Tibial artery (tissue), 4 donors: ENCODE data around the gene AP1G1.
"Not testable (repeated sequence)": the region's sequence is repeated elsewhere in the genome, so short reads cannot be mapped to it uniquely, and the experiment has no call there.

Experiments
- DNase-seq, 2 donors: peaks; one replicate each; pipeline ENCODE4 v3.0.0-alpha.2; 2019
- H3K27ac ChIP-seq, 2 donors: fragments of 200-600 bp; sonication (generic) in 1 of 2; 1 replicate in 1 of 2; 2 replicates in 1 of 2; pipeline ENCODE4 v1.5.1; 2018 to 2019; ENCODE audit warnings: mild to moderate bottlenecking in 1 of 2
- H3K27me3 ChIP-seq, 2 donors: fragments of 200-600 bp; sonication (generic) in 1 of 2; one replicate each; pipeline versions ENCODE4 v1.5.1 to v1.6.0; 2016 to 2019
- H3K36me3 ChIP-seq, 3 donors: fragments of 200-600 bp; sonication (generic) in 2 of 3; one replicate each; pipeline ENCODE4 v1.5.1; 2016 to 2019; ENCODE audit warnings: mild to moderate bottlenecking in 2 of 3
- H3K4me1 ChIP-seq, 4 donors: fragments of 200-600 bp; sonication (generic) in 2 of 4; 1 replicate in 3 of 4; 2 replicates in 1 of 4; pipeline ENCODE4 v1.5.1; 2016 to 2019
- H3K4me3 ChIP-seq, 2 donors: fragments of 200-600 bp; sonication (generic) in 1 of 2; 1 replicate in 1 of 2; 2 replicates in 1 of 2; pipeline ENCODE4 v1.5.1; 2018 to 2019; ENCODE audit warnings: mild to moderate bottlenecking in 2 of 2
- H3K9me3 ChIP-seq, 3 donors: fragments of 200-600 bp; sonication (generic) in 1 of 3; one replicate each; pipeline ENCODE4 v1.5.1; 2016 to 2019
- CTCF ChIP-seq, 2 experiments: fragments of 200-600 bp in 1 of 2; fragments of 450-650 bp in 1 of 2; IDR thresholded peaks; one replicate each; pipeline ENCODE4 v1.5.1; 2017 to 2019; ENCODE audit warnings: antibody characterized with exemption in 2 of 2, mild to moderate bottlenecking in 1 of 2, moderate library complexity in 1 of 2
- intact Hi-C: fragments of 100-400 bp; cut with DNase I; formaldehyde crosslinking; loops from one replicate; pipeline ENCODE4 v1.15.0; 2023; ENCODE audit warnings: low total_unique reads

Gene AP1G1

GRCh38 chr16:71830359-71830758 lies 21.7 kb upstream of the AP1G1 start:
- Histone ChIP-seq H3K27me3 (no peaks in the 10 kb centered on the region), H3K27ac (no peak overlapping the region), H3K4me1 (no peaks in the 10 kb centered on the region), H3K9me3 (no peaks in the 10 kb centered on the region), H3K36me3 (no peaks in the 10 kb centered on the region), H3K4me3 (no peak overlapping the region)
- intact Hi-C loops = no loop called here
- DNase-seq = no peak
- no peak for TF ChIP-seq CTCF (IDR thresholded peaks at IDR 0.05)

GRCh38 chr16:71826533-71827017 lies 17.9 kb upstream of the AP1G1 start:
- TF ChIP-seq CTCF (IDR thresholded peaks at IDR 0.05) = no peak
- no peaks in the 10 kb centered on the region for H3K9me3 ChIP-seq
- no peaks in the 10 kb centered on the region for H3K4me1 ChIP-seq
- H3K36me3 ChIP-seq = no peaks in the 10 kb centered on the region
- no peak for DNase-seq
- H3K27me3 ChIP-seq = no peaks in the 10 kb centered on the region
- no peak overlapping the region for H3K27ac ChIP-seq
- no peak overlapping the region for H3K4me3 ChIP-seq
- intact Hi-C loops = no loop called here

- H3K9me3 ChIP-seq, DNase-seq, H3K36me3 ChIP-seq, H3K27me3 ChIP-seq: not testable (repeated sequence)
- H3K4me3 ChIP-seq = peak overlapping the region; percentile 6 to 35
- peak overlapping the region; percentile 82 to 89 for H3K27ac ChIP-seq
- peaks cover 5 to 23% (median 20%) of the 10 kb centered on the region in 4 donors for H3K4me1 ChIP-seq
- intact Hi-C loops = loop anchor here (10.0 kb wide), 1 partner anchor 92 kb away; the partner anchor contains the start of gene PHLPP2
Measured at GRCh38 chr16:71817155-71817500, 8.5 kb upstream of the AP1G1 start.

GRCh38 chr16:71811261-71811803 lies 2.7 kb upstream of the AP1G1 start:
- intact Hi-C loops = loop anchor here (5.0 to 10.0 kb wide), 2 partner anchors 36 to 87 kb away; partner anchors contain the start of genes ATXN1L and PHLPP2
- H3K4me1 ChIP-seq = peaks cover 5 to 21% (median 15%) of the 10 kb centered on the region in 4 donors
- H3K9me3 ChIP-seq = no peaks in the 10 kb centered on the region
- DNase-seq = no peak
- no peak overlapping the region for H3K27ac ChIP-seq
- no peak overlapping the region for H3K4me3 ChIP-seq
- no peak for TF ChIP-seq CTCF (IDR thresholded peaks at IDR 0.05)
- peaks cover 0 to under 1% (median 0%) of the 10 kb centered on the region in 3 donors for H3K36me3 ChIP-seq
- no peaks in the 10 kb centered on the region for H3K27me3 ChIP-seq

- peaks cover 5 to 28% (median 14%) of the 10 kb centered on the region in 4 donors for H3K4me1 ChIP-seq
- peak overlapping the region in 1 of 2 donors; percentile 94 for H3K27ac ChIP-seq
- not testable (repeated sequence) for H3K9me3 ChIP-seq, H3K4me3 ChIP-seq, DNase-seq, H3K27me3 ChIP-seq, H3K36me3 ChIP-seq
- intact Hi-C loops = loop anchor here (5.0 to 10.0 kb wide), 2 partner anchors 37 to 85 kb away; partner anchors contain the start of genes ATXN1L and PHLPP2
Measured at GRCh38 chr16:71810155-71810530, 1.5 kb upstream of the AP1G1 start.

GRCh38 chr16:71807905-71808592 lies 585 bp downstream of the AP1G1 start:
- intact Hi-C loops = loop anchor here (5.0 kb wide), 2 partner anchors 74 to 89 kb away; partner anchors contain the start of genes IST1 and ZNF821
- no peaks in the 10 kb centered on the region for H3K27me3 ChIP-seq
- H3K27ac ChIP-seq = peak overlapping the region; percentile 94 to 98
- peaks cover 5 to 45% (median 22%) of the 10 kb centered on the region in 4 donors for H3K4me1 ChIP-seq
- peak in 1 of 2 donors; percentile 72 for DNase-seq
- no peaks in the 10 kb centered on the region for H3K9me3 ChIP-seq
- no peak for TF ChIP-seq CTCF (IDR thresholded peaks at IDR 0.05)
- peak overlapping the region; percentile 71 for H3K4me3 ChIP-seq
- H3K36me3 ChIP-seq = peaks cover 0 to 4% (median 4%) of the 10 kb centered on the region in 3 donors
